H9 (cell line): ENCODE results near the gene MYADM. TPM values are rescaled to one million over a fixed set of nuclear protein-coding genes. Genes with fewer than 3 reads are reported as not detected.

ENCODE experiments used
- DNase-seq: peaks from one replicate; pipeline ENCODE4 v3.0.0-alpha.2; 2017
- H2AFZ ChIP-seq: one replicate; pipeline ENCODE4 v1.6.1; 2013; ENCODE audit warnings: mild to moderate bottlenecking, low read length, control low read depth, moderate library complexity
- H2AK5ac ChIP-seq: 2 replicates; pipeline ENCODE4 v1.6.1; 2013; ENCODE audit warnings: low read length, control low read depth, mixed read lengths; ENCODE audit not compliant: insufficient read length
- H2BK120ac ChIP-seq: one replicate; pipeline ENCODE4 v1.6.1; 2013; ENCODE audit warnings: low read depth, mild to moderate bottlenecking, low read length, control low read depth, inconsistent platforms; ENCODE audit not compliant: poor library complexity, severe bottlenecking
- H2BK12ac ChIP-seq: 2 replicates; pipeline ENCODE4 v1.6.1; 2013; ENCODE audit warnings: low read length, control low read depth, mixed read lengths, low read depth; ENCODE audit not compliant: insufficient read length
- H2BK15ac ChIP-seq: 2 replicates; pipeline ENCODE4 v1.6.1; 2013; ENCODE audit warnings: low read depth, low read length, control low read depth
- H2BK20ac ChIP-seq: one replicate; pipeline ENCODE4 v1.6.1; 2013; ENCODE audit warnings: low read depth, mild to moderate bottlenecking, low read length, control low read depth, inconsistent platforms; ENCODE audit not compliant: poor library complexity, severe bottlenecking
- H2BK5ac ChIP-seq: 2 replicates; pipeline ENCODE4 v1.6.1; 2013; ENCODE audit warnings: low read length, control low read depth, mixed read lengths; ENCODE audit not compliant: insufficient read length
- H3K14ac ChIP-seq: 2 replicates; pipeline ENCODE4 v1.6.1; 2013; ENCODE audit warnings: low read length, control low read depth; ENCODE audit not compliant: insufficient read depth
- H3K18ac ChIP-seq: 2 replicates; pipeline ENCODE4 v1.6.1; 2013; ENCODE audit warnings: low read depth, mild to moderate bottlenecking, mixed read lengths, low read length, control low read depth; ENCODE audit not compliant: insufficient read length
- H3K23ac ChIP-seq: 2 replicates; pipeline ENCODE4 v1.6.1; 2013; ENCODE audit warnings: low read length, control low read depth, mixed read lengths, low read depth; ENCODE audit not compliant: insufficient read length
- H3K23me2 ChIP-seq: 2 replicates; pipeline ENCODE4 v1.6.1; 2013; ENCODE audit warnings: low read depth, mild to moderate bottlenecking, mixed read lengths, low read length, control low read depth; ENCODE audit not compliant: insufficient read length, poor library complexity, severe bottlenecking
- H3K27ac ChIP-seq: 2 replicates; pipeline ENCODE4 v1.5.1; 2013; ENCODE audit warnings: low read length, control low read depth, mixed read lengths, low read depth; ENCODE audit not compliant: insufficient read length
- H3K27me3 ChIP-seq: 2 replicates; pipeline ENCODE4 v1.6.1; 2013; ENCODE audit warnings: low read length, control low read depth, inconsistent platforms; ENCODE audit not compliant: insufficient read depth
- H3K4ac ChIP-seq: 2 replicates; pipeline ENCODE4 v1.6.1; 2013; ENCODE audit warnings: low read depth, mild to moderate bottlenecking, control low read depth, inconsistent platforms, low read length, moderate library complexity
- H3K4me1 ChIP-seq: 2 replicates; pipeline ENCODE4 v1.6.1; 2013; ENCODE audit warnings: low read length, control low read depth, inconsistent platforms; ENCODE audit not compliant: insufficient read depth
- H3K4me2 ChIP-seq: 2 replicates; pipeline ENCODE4 v1.6.1; 2013; ENCODE audit warnings: low read length, control low read depth, mixed read lengths; ENCODE audit not compliant: insufficient read length, insufficient read depth
- H3K56ac ChIP-seq: 2 replicates; pipeline ENCODE4 v1.6.1; 2013; ENCODE audit warnings: low read depth, mild to moderate bottlenecking, mixed read lengths, low read length, control low read depth; ENCODE audit not compliant: insufficient read length
- H3K79me1 ChIP-seq: 2 replicates; pipeline ENCODE4 v1.6.1; 2013; ENCODE audit warnings: low read depth, mild to moderate bottlenecking, moderate library complexity, low read length, control low read depth, inconsistent platforms; ENCODE audit not compliant: insufficient read depth, poor library complexity, severe bottlenecking
- H3K79me2 ChIP-seq: 2 replicates; pipeline ENCODE4 v1.6.1; 2013; ENCODE audit warnings: low read length, control low read depth, inconsistent platforms; ENCODE audit not compliant: insufficient read depth
- H3K9ac ChIP-seq: 2 replicates; pipeline ENCODE4 v1.6.1; 2013; ENCODE audit warnings: low read length, control low read depth, mixed read lengths; ENCODE audit not compliant: insufficient read length; ENCODE audit errors: extremely low read depth
- H3K9me3 ChIP-seq: one replicate; pipeline ENCODE4 v1.6.1; 2013; ENCODE audit warnings: low read depth, low read length, inconsistent platforms; ENCODE audit not compliant: control insufficient read depth
- H3T11ph ChIP-seq: one replicate; pipeline ENCODE4 v1.6.1; 2013; ENCODE audit warnings: mild to moderate bottlenecking, low read length, control low read depth, inconsistent platforms
- H4K20me1 ChIP-seq: one replicate; pipeline ENCODE4 v1.6.1; 2013; ENCODE audit not compliant: control insufficient read depth, insufficient read length, insufficient read depth
- H4K5ac ChIP-seq: 2 replicates; pipeline ENCODE4 v1.6.1; 2013; ENCODE audit warnings: low read depth, mild to moderate bottlenecking, mixed read lengths, low read length, control low read depth; ENCODE audit not compliant: insufficient read length
- H4K8ac ChIP-seq: replicated peaks from 2 replicates; pipeline ENCODE4 v1.6.1; 2013; ENCODE audit warnings: low read length, control low read depth, mixed read lengths, low read depth; ENCODE audit not compliant: insufficient read length
- H4K91ac ChIP-seq: 2 replicates; pipeline ENCODE4 v1.6.1; 2013; ENCODE audit warnings: low read depth, mild to moderate bottlenecking, moderate library complexity, mixed read lengths, low read length, control low read depth; ENCODE audit not compliant: insufficient read length
- H3K27ac Mint-ChIP-seq, 3 experiments: 2 replicates in 2 of 3; 3 replicates in 1 of 3; pipeline ENCODE4 v1.8.0; 2020 to 2021; ENCODE audit warnings: mixed read lengths in 3 of 3, mild to moderate bottlenecking in 1 of 3, moderate library complexity in 1 of 3
- H3K27me3 Mint-ChIP-seq: 2 replicates; pipeline ENCODE4 v1.8.0; 2021; ENCODE audit warnings: low read depth, mild to moderate bottlenecking, moderate library complexity, mixed read lengths
- H3K36me3 Mint-ChIP-seq, 3 experiments: 2 replicates in 2 of 3; 3 replicates in 1 of 3; pipeline ENCODE4 v1.8.0; 2020 to 2021; ENCODE audit warnings: low read depth in 3 of 3, mixed read lengths in 3 of 3; ENCODE audit not compliant: insufficient read depth in 1 of 3
- H3K4me1 Mint-ChIP-seq, 2 experiments: 2 replicates each; pipeline ENCODE4 v1.8.0; 2020; ENCODE audit warnings: mixed read lengths in 2 of 2
- H3K4me3 Mint-ChIP-seq, 2 experiments: 2 replicates in 1 of 2; 3 replicates in 1 of 2; pipeline ENCODE4 v1.8.0; 2020 to 2021; ENCODE audit warnings: mild to moderate bottlenecking in 2 of 2, mixed read lengths in 2 of 2, moderate library complexity in 1 of 2
- H3K9me3 Mint-ChIP-seq, 2 experiments: 2 replicates in 1 of 2; 3 replicates in 1 of 2; pipeline ENCODE4 v1.8.0; 2020; ENCODE audit warnings: mild to moderate bottlenecking in 2 of 2, mixed read lengths in 2 of 2, moderate library complexity in 1 of 2
- WGBS: extraction: QIAGEN DNeasy Blood & Tissue Kit; methylation state at CpG from one replicate; pipeline ENCODE4 v1.1.7; 2013; ENCODE audit warnings: missing lambda C conversion rate, low lambda C conversion rate, mixed read lengths; ENCODE audit not compliant: insufficient read length; ENCODE audit errors: extremely low coverage; 5-methylcytosine and 5-hydroxymethylcytosine counted together
- total RNA-seq: library from RNA; stranded (reverse); gene quantifications from 2 replicates; pipeline ENCODE4 v1.2.1, GENCODE V29; 2021
- TF ChIP-seq, protein P1 (sequence below): fragments of 200-600 bp; sonication (generic); conservative IDR thresholded peaks from 3 replicates; pipeline ENCODE4 v1.8.0; 2021; ENCODE audit warnings: antibody characterized with exemption, mild to moderate bottlenecking

The MYADM gene
- total RNA-seq, 1 experiment from 2014 or later = 116 TPM

- Histone ChIP-seq H3K23ac (no peak overlapping the region), H3K18ac (no peak overlapping the region), H3K79me1 (no peaks in the 10 kb centered on the region), H2AFZ (no peak overlapping the region), H4K8ac (no peak overlapping the region), H3T11ph (no peak overlapping the region), H3K4me1 (peaks cover 1% of the 10 kb centered on the region; the same call in 1 of the 2 replicates), H2BK15ac (no peak overlapping the region), H4K5ac (no peak overlapping the region), H3K4me2 (no peak overlapping the region), H2BK120ac (no peak overlapping the region), H3K79me2 (no peaks in the 10 kb centered on the region), H4K20me1 (no peaks in the 10 kb centered on the region), H3K27ac (no peak overlapping the region), H3K27me3 (no peaks in the 10 kb centered on the region; the same call in 1 of the 2 replicates), H3K9me3 (no peaks in the 10 kb centered on the region), H3K4ac (no peak overlapping the region; the same call in 1 of the 2 replicates), H2BK5ac (no peak overlapping the region), H2BK12ac (no peak overlapping the region), H3K23me2 (no peaks in the 10 kb centered on the region), H3K56ac (no peak overlapping the region), H3K9ac (no peak overlapping the region), H3K14ac (no peak overlapping the region), H2BK20ac (no peak overlapping the region), H4K91ac (no peak overlapping the region), H2AK5ac (no peak overlapping the region)
- H3K27me3 Mint-ChIP-seq = peaks cover 13% of the 10 kb centered on the region
- no CpG with 5 or more reads among the region's 2 CpGs for WGBS
- H3K36me3 Mint-ChIP-seq = no peaks in the 10 kb centered on the region; a peak in 1 of 7 replicates
- no peak overlapping the region for H3K4me3 Mint-ChIP-seq
- H3K27ac Mint-ChIP-seq = no peak overlapping the region
- peaks cover 9 to 19% of the 10 kb centered on the region in 2 experiments for H3K4me1 Mint-ChIP-seq
- TF ChIP-seq, protein P1, sequence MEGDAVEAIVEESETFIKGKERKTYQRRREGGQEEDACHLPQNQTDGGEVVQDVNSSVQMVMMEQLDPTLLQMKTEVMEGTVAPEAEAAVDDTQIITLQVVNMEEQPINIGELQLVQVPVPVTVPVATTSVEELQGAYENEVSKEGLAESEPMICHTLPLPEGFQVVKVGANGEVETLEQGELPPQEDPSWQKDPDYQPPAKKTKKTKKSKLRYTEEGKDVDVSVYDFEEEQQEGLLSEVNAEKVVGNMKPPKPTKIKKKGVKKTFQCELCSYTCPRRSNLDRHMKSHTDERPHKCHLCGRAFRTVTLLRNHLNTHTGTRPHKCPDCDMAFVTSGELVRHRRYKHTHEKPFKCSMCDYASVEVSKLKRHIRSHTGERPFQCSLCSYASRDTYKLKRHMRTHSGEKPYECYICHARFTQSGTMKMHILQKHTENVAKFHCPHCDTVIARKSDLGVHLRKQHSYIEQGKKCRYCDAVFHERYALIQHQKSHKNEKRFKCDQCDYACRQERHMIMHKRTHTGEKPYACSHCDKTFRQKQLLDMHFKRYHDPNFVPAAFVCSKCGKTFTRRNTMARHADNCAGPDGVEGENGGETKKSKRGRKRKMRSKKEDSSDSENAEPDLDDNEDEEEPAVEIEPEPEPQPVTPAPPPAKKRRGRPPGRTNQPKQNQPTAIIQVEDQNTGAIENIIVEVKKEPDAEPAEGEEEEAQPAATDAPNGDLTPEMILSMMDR = no peak
- peaks cover 0 to 2% of the 10 kb centered on the region in 2 experiments; a peak in 1 of 5 replicates for H3K9me3 Mint-ChIP-seq
- no peak for DNase-seq
These were observed 14.0 kb upstream of the MYADM start for GRCh38 chr19:53853707-53854106.
